Gastroesophageal sphincter (tissue), 4 donors: Measurements from ENCODE around the gene UPB1. TPM values are rescaled to one million over a fixed set of nuclear protein-coding genes. Genes with fewer than 3 reads are reported as not detected.
A peak's percentile ranks its signal among the peaks of the same experiment; 100 is the strongest.

Source experiments
- ATAC-seq: fragments of 150-250 bp; one replicate; pipeline ENCODE4 v1.9.1; 2016; ENCODE audit warnings: mild to moderate bottlenecking, moderate library complexity
- H3K27ac ChIP-seq, 4 donors: fragments of 200-600 bp; sonication (generic) in 3 of 4; 1 replicate in 3 of 4; 2 replicates in 1 of 4; pipeline ENCODE4 v1.5.1; 2016 to 2019
- H3K27me3 ChIP-seq: fragments of 200-600 bp; sonication (generic); one replicate; pipeline ENCODE4 v1.5.1; 2019
- H3K36me3 ChIP-seq, 2 donors: fragments of 200-600 bp; sonication (generic); one replicate each; pipeline ENCODE4 v1.5.1; 2019; ENCODE audit warnings: control low read depth in 1 of 2
- H3K4me1 ChIP-seq, 3 donors: fragments of 200-600 bp; sonication (generic); 1 replicate in 2 of 3; 2 replicates in 1 of 3; pipeline ENCODE4 v1.5.1; 2016 to 2019; ENCODE audit warnings: control low read depth in 2 of 3
- H3K4me3 ChIP-seq, 2 donors: fragments of 200-600 bp; sonication (generic); one replicate each; pipeline ENCODE4 v1.5.1; 2019; ENCODE audit warnings: mild to moderate bottlenecking in 1 of 2, moderate library complexity in 1 of 2
- H3K9me3 ChIP-seq, 3 donors: fragments of 200-600 bp; sonication (generic); one replicate each; pipeline ENCODE4 v1.5.1; 2017 to 2019; ENCODE audit warnings: control low read depth in 2 of 3
- EP300 ChIP-seq: sonication (generic); formaldehyde crosslinking; IDR thresholded peaks from one replicate; pipeline ENCODE4 v1.6.1; 2017; ENCODE audit warnings: antibody characterized with exemption, mild to moderate bottlenecking
- POLR2A ChIP-seq, 2 donors: fragments of 450-650 bp; IDR thresholded peaks; one replicate each; pipeline ENCODE4 v1.6.1; 2017; ENCODE audit warnings: antibody characterized with exemption in 2 of 2, mild to moderate bottlenecking in 2 of 2, moderate library complexity in 1 of 2
- POLR2AphosphoS5 ChIP-seq: sonication (generic); formaldehyde crosslinking; IDR thresholded peaks from one replicate; pipeline ENCODE4 v1.6.1; 2017; ENCODE audit warnings: antibody characterized with exemption
- WGBS, 2 donors: methylation state at CpG; one replicate each; pipeline ENCODE4 v1.1.5; 2018; ENCODE audit warnings: low coverage in 1 of 2; 5-methylcytosine and 5-hydroxymethylcytosine counted together
- total RNA-seq, 4 donors: library from RNA; depleted of rRNA; stranded (reverse); fragments of >200 nt; gene quantifications; one replicate each; pipeline ENCODE4 v1.1.0, GENCODE V29; 2016
- TF ChIP-seq, protein P1 (sequence below), 4 experiments: fragments of 200-600 bp in 2 of 4; fragments of 450-650 bp in 2 of 4; sonication (generic) in 1 of 4; IDR thresholded peaks; one replicate each; pipeline ENCODE4 v1.5.1; 2017 to 2019; ENCODE audit warnings: antibody characterized with exemption in 4 of 4, mild to moderate bottlenecking in 2 of 4, moderate library complexity in 2 of 4

UPB1 gene
- total RNA-seq, 4 donors from 2014 or later: 0.13 to 0.93 (median 0.50) TPM; not detected in 1

DNA sequence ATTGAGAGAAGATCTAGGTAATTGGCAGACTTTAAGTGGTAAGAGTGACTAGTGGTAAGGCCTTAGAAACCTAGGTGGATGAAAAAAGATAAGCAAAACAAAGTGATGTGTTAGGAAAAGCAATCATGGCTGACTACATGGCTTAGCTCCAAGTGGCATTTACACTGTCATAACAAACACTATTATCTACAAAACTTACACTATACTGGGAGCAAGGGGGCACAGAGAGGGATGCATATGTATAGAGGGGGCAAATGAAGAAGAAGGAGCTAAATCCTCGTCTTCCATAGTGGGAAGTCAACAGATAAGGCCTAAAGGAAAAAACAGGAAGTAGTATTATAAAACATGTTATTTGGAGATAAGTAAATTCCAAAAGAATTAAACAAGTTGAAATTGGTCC is 35.2 kb upstream of the UPB1 start:
- no peak overlapping the region for H3K4me3 ChIP-seq
- WGBS, 2 donors: 64% methylated on average over 1 of the region's 1 CpG; no CpG with 5 or more reads in 1 of the 2 donors
- ATAC-seq: no peak
- H3K36me3 ChIP-seq: no peaks in the 10 kb centered on the region
- TF ChIP-seq, protein P1, sequence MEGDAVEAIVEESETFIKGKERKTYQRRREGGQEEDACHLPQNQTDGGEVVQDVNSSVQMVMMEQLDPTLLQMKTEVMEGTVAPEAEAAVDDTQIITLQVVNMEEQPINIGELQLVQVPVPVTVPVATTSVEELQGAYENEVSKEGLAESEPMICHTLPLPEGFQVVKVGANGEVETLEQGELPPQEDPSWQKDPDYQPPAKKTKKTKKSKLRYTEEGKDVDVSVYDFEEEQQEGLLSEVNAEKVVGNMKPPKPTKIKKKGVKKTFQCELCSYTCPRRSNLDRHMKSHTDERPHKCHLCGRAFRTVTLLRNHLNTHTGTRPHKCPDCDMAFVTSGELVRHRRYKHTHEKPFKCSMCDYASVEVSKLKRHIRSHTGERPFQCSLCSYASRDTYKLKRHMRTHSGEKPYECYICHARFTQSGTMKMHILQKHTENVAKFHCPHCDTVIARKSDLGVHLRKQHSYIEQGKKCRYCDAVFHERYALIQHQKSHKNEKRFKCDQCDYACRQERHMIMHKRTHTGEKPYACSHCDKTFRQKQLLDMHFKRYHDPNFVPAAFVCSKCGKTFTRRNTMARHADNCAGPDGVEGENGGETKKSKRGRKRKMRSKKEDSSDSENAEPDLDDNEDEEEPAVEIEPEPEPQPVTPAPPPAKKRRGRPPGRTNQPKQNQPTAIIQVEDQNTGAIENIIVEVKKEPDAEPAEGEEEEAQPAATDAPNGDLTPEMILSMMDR (IDR thresholded peaks at IDR 0.05): no peak
- TF ChIP-seq EP300 (no peak), POLR2AphosphoS5 (no peak)
- H3K4me1 ChIP-seq: peaks cover 0 to 13% (median 7%) of the 10 kb centered on the region in 3 donors
- H3K9me3 ChIP-seq: no peaks in the 10 kb centered on the region
- H3K27me3 ChIP-seq: no peaks in the 10 kb centered on the region
- H3K27ac ChIP-seq: no peak overlapping the region

DNA sequence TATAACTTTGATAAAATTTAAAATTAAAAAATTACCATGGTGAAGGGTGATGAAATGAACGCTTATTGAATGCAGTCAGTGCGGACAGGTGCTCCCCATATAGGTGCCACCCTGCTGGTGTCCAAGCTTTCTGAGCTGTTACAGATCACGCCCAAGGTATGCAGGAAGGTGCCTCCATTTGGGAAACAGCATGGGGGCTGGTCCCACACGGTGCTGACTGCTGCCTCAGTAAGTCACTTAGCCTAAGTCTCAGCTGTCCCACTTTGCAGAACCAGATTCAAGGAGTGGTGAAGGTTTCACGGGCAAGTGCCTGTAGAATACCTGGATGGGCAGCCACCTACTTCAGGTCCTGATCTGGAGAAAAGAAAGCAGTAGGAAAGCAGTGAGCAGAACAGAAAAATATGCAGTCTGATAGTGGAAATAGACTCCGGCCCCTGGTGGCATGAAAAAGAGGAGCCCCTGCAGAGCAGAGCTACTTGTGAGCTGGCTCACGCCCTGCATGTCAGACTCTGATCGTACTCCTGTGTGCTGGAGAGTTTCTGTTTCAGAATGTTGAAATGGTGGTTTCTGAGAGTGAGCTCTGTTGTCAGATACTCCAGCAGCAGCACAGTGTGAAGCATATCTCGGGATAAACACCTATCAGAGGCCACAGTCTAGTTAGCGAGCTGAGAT is 34.6 kb upstream of the UPB1 start:
- H3K27ac ChIP-seq: no peak overlapping the region
- H3K4me1 ChIP-seq: peaks cover 0 to 7% (median under 1%) of the 10 kb centered on the region in 3 donors
- no peaks in the 10 kb centered on the region for H3K9me3 ChIP-seq
- 65 to 80% methylated on average over 5 to 7 of the region's 10 CpGs for WGBS, 2 donors
- no peaks in the 10 kb centered on the region for H3K36me3 ChIP-seq
- ATAC-seq: no peak
- no peak for TF ChIP-seq POLR2A (IDR thresholded peaks at IDR 0.05)
- TF ChIP-seq, protein P1 (IDR thresholded peaks at IDR 0.05): no peak
- TF ChIP-seq POLR2AphosphoS5: no peak
- no peak for TF ChIP-seq EP300
- H3K27me3 ChIP-seq: no peaks in the 10 kb centered on the region
- no peak overlapping the region for H3K4me3 ChIP-seq

DNA sequence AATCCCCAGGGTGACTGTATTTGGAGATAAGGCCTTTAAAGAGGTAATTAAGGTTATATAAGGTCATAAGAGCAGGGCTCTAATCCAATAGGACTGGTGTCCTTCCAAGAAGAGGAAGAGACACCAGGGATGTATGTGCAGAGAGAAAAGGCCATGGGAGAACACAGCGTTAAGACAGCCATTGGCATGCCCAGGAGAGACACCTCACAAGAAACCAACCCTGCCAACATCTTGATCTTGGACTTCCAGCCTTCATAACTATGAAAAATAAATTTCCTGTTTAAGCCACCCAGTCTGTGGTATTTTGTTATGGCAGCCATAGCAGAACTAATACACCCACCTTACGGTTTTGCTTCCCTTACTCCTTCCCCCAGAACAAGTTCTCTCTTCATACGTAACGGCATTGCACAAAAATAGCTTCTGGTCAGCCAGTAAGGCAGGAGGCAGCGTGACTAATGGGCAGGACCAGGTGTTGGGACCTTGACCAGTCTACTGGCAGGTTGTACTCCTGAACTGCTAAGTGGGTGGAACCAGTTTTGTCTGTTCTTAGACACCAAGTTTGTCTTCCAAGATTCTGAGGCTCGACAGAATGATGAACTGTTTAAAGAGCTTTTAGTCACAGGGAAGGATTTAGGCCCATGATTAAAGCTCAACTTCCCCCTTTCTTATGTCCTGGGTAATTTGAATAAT is 31.9 kb upstream of the UPB1 start:
- 91 to 100% methylated on average over 5 to 6 of the region's 6 CpGs for WGBS, 2 donors
- Histone ChIP-seq H3K4me1 (peaks cover 7 to 26% (median 12%) of the 10 kb centered on the region in 3 donors), H3K36me3 (no peaks in the 10 kb centered on the region), H3K27ac (no peak overlapping the region), H3K9me3 (no peaks in the 10 kb centered on the region), H3K27me3 (no peaks in the 10 kb centered on the region), H3K4me3 (no peak overlapping the region)
- ATAC-seq: no peak
- TF ChIP-seq, protein P1 (IDR thresholded peaks at IDR 0.05): no peak
- TF ChIP-seq POLR2AphosphoS5 (no peak), POLR2A (IDR thresholded peaks at IDR 0.05) (no peak), EP300 (no peak)

DNA sequence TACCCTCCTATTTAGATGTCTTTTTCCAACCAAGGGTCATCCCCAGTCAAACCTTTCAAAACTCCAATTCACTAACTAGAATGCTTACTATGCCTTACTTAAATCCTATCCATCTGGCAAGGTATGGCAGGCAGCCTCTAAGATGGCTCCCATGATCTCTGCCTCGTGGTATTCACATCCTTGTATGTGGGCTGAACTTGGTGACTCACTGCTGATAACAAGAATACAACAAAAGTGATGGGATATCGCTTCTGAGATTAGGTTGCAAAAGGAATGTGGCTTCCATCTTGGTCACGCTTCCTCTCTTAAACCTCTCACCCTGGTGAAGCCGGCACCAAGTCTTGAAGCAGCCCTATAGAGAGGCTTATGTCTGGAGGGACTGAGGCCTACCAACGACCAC is 29.6 kb upstream of the UPB1 start:
- H3K9me3 ChIP-seq: no peaks in the 10 kb centered on the region
- no peak for ATAC-seq
- 90 to 92% methylated on average over 5 of the region's 5 CpGs for WGBS, 2 donors
- TF ChIP-seq EP300 (no peak), POLR2A (IDR thresholded peaks at IDR 0.05) (no peak), POLR2AphosphoS5 (no peak)
- TF ChIP-seq, protein P1 (IDR thresholded peaks at IDR 0.05): no peak
- no peaks in the 10 kb centered on the region for H3K27me3 ChIP-seq
- peak overlapping the region in 2 of 4 donors; percentile 38 to 49 for H3K27ac ChIP-seq
- peaks cover 7 to 28% (median 12%) of the 10 kb centered on the region in 3 donors for H3K4me1 ChIP-seq
- no peaks in the 10 kb centered on the region for H3K36me3 ChIP-seq
- H3K4me3 ChIP-seq: no peak overlapping the region

DNA sequence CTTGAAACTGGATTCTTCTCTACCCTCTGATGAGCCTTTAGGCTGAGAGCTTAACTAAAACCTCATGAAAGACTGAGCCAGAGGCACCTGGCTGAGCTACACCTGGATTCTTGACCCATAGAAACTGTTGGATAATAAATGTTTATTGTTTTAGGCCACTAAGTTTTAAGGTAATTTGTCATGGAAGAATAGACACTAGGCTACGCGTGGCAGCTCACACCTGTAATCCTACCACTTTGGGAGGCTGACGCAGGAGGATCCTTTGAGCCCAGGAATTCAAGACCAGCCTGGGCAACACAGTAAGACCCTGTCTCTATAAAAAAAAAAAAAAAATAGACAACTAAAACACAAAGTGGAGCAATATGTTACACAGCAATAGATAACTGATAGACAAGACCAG is 29.2 kb upstream of the UPB1 start:
- no peaks in the 10 kb centered on the region for H3K36me3 ChIP-seq
- WGBS, 2 donors: 100% methylated on average over 3 of the region's 3 CpGs; no CpG with 5 or more reads in 1 of the 2 donors
- H3K27ac ChIP-seq: peak overlapping the region in 3 of 4 donors; percentile 11 to 49 (median 38)
- TF ChIP-seq EP300: no peak
- TF ChIP-seq POLR2AphosphoS5: no peak
- no peak for TF ChIP-seq POLR2A (IDR thresholded peaks at IDR 0.05)
- TF ChIP-seq, protein P1 (IDR thresholded peaks at IDR 0.05): no peak
- no peak for ATAC-seq
- H3K4me1 ChIP-seq: peaks cover 7 to 32% (median 12%) of the 10 kb centered on the region in 3 donors
- no peaks in the 10 kb centered on the region for H3K27me3 ChIP-seq
- no peaks in the 10 kb centered on the region for H3K9me3 ChIP-seq
- H3K4me3 ChIP-seq: no peak overlapping the region
